Endometrial microvascular endothelial cells (primary cell): ENCODE results near the gene THSD7B. TPM values are rescaled to one million over a fixed set of nuclear protein-coding genes. Genes with fewer than 3 reads are reported as not detected.
"Not testable (repeated sequence)": the region's sequence is repeated elsewhere in the genome, so short reads cannot be mapped to it uniquely, and the experiment has no call there.

ENCODE experiments used
- in situ Hi-C: cut with HindIII; loops from 2 replicates; pipeline ENCODE4 v1.10.0; 2017; ENCODE audit warnings: low sequenced_read_pairs, low pct_unique_long_range_greater_than_20kb; ENCODE audit errors: inconsistent ontology term
- total RNA-seq: library from RNA; depleted of rRNA; stranded (reverse); fragments of >200 nt; gene quantifications from one replicate; pipeline ENCODE4 v1.2.3, GENCODE V29; 2015; ENCODE audit errors: inconsistent ontology term

The THSD7B gene
- total RNA-seq, 1 donor from 2014 or later = not detected

GRCh38 chr2:136916131-136916530 lies 150.8 kb downstream of the THSD7B start:
- in situ Hi-C loops = no loop called here

GRCh38 chr2:136917411-136917881 lies 152.1 kb downstream of the THSD7B start:
- in situ Hi-C loops = no loop called here

GRCh38 chr2:136919682-136920081 lies 154.3 kb downstream of the THSD7B start:
- in situ Hi-C loops = no loop called here

DNA sequence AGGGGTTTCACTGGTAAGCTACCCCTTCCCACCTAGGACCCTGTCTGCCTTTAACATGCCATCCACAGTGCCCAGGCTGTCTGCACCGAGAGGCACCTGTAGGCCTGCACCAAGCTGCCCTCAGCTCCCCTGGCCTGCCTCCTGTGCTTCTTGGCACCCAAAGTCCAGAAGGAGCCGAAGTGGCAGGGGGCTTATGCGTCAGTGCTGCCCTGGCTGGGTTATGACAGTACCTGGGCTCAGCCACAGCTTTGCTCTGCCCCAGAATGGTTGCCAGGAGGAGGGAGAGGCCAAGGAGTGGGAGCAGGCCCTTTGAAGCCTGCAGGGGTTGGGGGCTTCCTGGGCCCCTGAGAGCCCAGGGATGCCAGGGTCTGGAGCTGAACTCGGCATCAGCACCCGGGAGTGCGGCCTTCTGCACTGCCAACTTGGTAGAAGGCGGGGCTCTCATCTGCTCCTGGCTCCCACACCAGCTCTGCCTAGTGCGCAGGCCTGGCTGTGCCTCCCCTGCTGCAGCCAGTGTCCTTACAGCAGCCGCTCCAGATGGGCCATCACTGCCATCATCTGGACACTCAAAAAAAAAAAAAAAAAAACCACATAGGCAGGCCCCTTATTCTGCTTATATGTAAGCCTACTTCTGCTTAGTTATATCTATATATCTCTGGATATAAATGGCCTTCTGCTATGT lies 155.4 kb downstream of the THSD7B start:
- in situ Hi-C loops = no loop called here

DNA sequence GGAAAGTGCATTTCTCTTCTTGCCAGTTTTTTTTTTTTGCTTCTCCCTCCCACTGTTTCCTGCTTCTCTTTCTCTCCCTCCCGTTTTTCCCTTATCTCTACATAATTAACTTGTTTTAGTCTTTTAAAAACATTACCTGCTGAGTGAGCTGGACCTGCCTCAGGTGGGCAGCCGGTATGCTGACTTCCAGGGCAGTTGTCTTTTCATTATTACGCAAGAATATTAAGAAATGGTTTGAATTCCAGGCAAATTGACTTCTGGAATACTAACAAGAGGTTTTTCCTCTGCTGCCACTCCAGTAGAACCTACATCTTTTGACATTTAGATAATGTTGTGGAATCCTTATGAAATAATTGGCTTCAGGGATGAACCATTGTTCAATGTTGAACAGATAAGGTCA lies 161.8 kb downstream of the THSD7B start:
- in situ Hi-C loops = no loop called here

DNA sequence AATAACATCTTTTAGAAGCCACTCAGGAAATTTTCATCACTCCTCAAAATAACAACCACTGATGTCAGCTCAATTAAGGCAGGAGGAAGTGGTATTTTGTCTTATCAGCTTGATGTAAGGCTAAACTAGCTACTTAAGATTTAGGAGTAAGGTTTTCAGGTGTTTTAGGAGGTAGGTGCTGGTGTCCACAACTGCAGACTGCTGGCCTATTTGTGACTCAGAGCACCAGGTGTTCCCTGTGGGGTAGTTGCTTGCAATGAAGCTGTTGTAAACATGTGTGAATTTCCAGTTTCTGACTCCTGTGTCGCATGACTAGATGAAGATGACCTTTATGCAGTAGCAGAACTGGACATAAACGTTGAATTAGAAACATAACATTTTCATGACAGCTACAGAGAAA lies 164.2 kb downstream of the THSD7B start:
- in situ Hi-C loops = no loop called here

GRCh38 chr2:136932700-136933099 lies 167.4 kb downstream of the THSD7B start:
- in situ Hi-C loops = no loop called here

DNA sequence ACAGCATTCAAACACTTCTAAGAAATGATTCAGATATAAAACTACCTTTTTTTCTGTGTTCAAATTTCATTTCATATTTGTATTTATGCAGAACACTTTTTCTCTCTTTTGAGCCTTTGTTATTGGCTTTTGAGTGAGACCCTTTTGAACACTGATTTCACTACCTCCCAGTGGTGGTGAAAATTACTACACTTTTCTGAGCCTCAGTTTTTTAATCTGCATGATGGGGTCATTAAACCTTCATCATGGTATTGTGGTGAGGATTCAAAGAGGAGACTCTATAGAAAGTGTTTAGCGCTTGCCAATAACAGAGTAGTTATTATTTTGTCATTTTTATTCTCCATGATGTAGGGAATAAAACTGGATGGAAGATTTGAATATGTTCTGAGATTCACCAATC lies 169.8 kb downstream of the THSD7B start:
- in situ Hi-C loops = no loop called here

GRCh38 chr2:136956050-136956449 lies 190.7 kb downstream of the THSD7B start:
- in situ Hi-C loops = no loop called here

GRCh38 chr2:136957044-136957443 lies 191.7 kb downstream of the THSD7B start:
- in situ Hi-C loops = no loop called here

DNA sequence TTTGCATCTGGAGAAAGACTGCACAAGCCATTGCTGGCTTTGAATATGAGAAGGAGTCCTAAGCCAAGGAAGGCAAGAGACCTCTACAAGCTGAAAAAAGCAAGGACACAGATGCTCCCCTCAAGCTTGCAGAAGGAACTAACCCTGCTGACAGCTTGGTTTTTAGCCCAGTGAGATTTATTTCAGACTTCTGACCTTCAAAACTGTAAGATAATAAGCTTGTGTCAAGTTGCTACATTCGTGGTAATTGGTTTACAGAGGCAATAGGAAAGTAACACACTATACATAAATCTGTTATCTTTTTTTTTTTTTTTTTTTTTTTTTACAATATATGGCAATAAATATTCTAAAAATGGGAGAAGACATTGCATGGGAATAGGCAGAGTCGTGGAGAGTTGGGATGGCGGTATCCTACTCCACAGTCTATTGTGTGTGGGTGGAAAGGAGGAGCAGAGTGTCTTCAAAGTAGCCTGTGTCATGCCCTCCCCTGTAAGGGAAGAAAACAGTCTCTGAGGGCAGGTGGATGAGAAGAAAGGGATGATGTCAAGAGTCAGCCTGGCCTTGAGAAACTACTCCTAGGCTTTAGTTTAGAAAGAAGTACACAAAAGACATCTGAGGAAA lies 196.9 kb downstream of the THSD7B start:
- in situ Hi-C loops = no loop called here

- in situ Hi-C loops = no loop called here
These were observed 201.1 kb downstream of the THSD7B start for GRCh38 chr2:136966485-136966884.

GRCh38 chr2:136980303-136980702 lies 215.0 kb downstream of the THSD7B start:
- in situ Hi-C loops = no loop called here

GRCh38 chr2:136981689-136982088 lies 216.3 kb downstream of the THSD7B start:
- in situ Hi-C loops = not testable (repeated sequence)

GRCh38 chr2:136985044-136985443 lies 219.7 kb downstream of the THSD7B start:
- in situ Hi-C loops = no loop called here

- in situ Hi-C loops = no loop called here
These were observed 221.4 kb downstream of the THSD7B start for GRCh38 chr2:136986605-136987221.

GRCh38 chr2:136990316-136990715 lies 225.0 kb downstream of the THSD7B start:
- in situ Hi-C loops = no loop called here

GRCh38 chr2:136994793-136995192 lies 229.4 kb downstream of the THSD7B start:
- in situ Hi-C loops = no loop called here

GRCh38 chr2:136997557-136997956 lies 232.2 kb downstream of the THSD7B start:
- in situ Hi-C loops = no loop called here

GRCh38 chr2:137000811-137001210 lies 235.5 kb downstream of the THSD7B start:
- in situ Hi-C loops = no loop called here
